ENCODE data around the gene DDX28. TPM values are rescaled to one million over a fixed set of nuclear protein-coding genes. Genes with fewer than 3 reads are reported as not detected.

Gene DDX28
- total and polyA plus RNA-seq, 2 donors (not counting 3 experiments of a cell fraction or from before 2014, with no cell fraction given) = 8.4 to 12.5 TPM

DNA sequence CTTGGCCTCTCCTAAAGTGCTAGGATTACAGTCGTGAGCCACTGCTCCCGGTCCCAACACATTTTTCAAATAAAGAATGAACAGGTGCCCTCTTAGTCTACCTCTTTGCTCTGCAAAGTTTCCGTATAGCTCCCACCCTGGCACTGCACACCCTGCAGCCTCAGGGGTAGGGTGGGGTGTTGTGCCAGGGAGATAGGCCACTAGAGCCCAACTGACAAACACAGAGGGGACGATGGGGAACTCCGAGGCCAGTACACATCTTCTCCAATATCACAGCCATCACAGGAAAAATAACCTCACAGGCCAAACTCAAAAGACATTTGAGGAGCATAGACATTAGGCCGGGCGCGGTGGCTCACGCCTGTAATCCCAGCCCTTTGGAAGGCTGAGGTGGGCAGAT is 51.9 kb downstream of the DDX28 start:
- H3K27ac ChIP-seq (ENCODE audit: insufficient read depth, low read depth, low read length) = no peak overlapping the region
- H4K20me1 ChIP-seq (replicated peaks; ENCODE audit: control insufficient read depth, extremely low read depth, insufficient read depth, low read length) = no peaks in the 10 kb centered on the region
- no peak overlapping the region for H2AFZ ChIP-seq (ENCODE audit: low read depth, low read length)
- intact Hi-C loops (cut with micrococcal nuclease) = no loop called here
- no peak overlapping the region for H3K4me3 ChIP-seq (replicated peaks in 1 of 3; ENCODE audit: insufficient read depth in 1 of 3, low read depth in 1 of 3, low read length in 3 of 3)
- H3K4me2 ChIP-seq (ENCODE audit: insufficient read depth, low read length) = no peak overlapping the region
- peaks cover 21% of the 10 kb centered on the region for H3K79me2 ChIP-seq (ENCODE audit: control insufficient read depth, insufficient read depth, low read length)
- H3K36me3 ChIP-seq (ENCODE audit: control insufficient read depth in 2 of 2, extremely low read depth in 1 of 2, insufficient read depth in 2 of 2, low read length in 2 of 2) = no peaks in the 10 kb centered on the region
- CTCF ChIA-PET = interaction anchor here (0.9 to 2.0 kb wide), 3 partner anchors 10 to 259 kb away, joined by 3 to 4 read pairs (median 3); no protein-coding TSS in a partner anchor
- FAIRE-seq = no peak
- H3K9me3 ChIP-seq (replicated peaks; ENCODE audit: control insufficient read depth, insufficient read depth, low read length) = no peaks in the 10 kb centered on the region
- no peak for DNase-seq (ENCODE audit: low read depth, low spot score)
- H3K9ac ChIP-seq (replicated peaks; ENCODE audit: extremely low read depth, insufficient read depth, low read length) = no peak overlapping the region
- POLR2A ChIA-PET = no interaction called here
- dilution Hi-C loops (cut with MboI; ENCODE audit: extremely low pct_ligation_motif_present, low sequenced_read_pairs) = no loop called here
- peaks cover 20% of the 10 kb centered on the region for H3K4me1 ChIP-seq (ENCODE audit: control insufficient read depth, extremely low read depth, insufficient read depth, low read length)
- BruUV-seq (replicated peaks) = no TSS peak
- TF ChIP-seq JUN (IDR thresholded peaks at IDR 0.05; ENCODE audit: borderline replicate concordance, insufficient read depth, insufficient read length, low read depth) (no peak), EZH2 (IDR thresholded peaks at IDR 0.05; ENCODE audit: borderline replicate concordance, low read depth, low read length, severe bottlenecking) (no peak), POLR2A (IDR thresholded peaks at IDR 0.05; ENCODE audit: low read depth, low read length) (no peak), GATA2 (IDR thresholded peaks at IDR 0.05; ENCODE audit: insufficient read depth, insufficient read length, low read depth, low read length) (no peak), MYC (IDR thresholded peaks at IDR 0.05; ENCODE audit: low read depth, low read length) (no peak), POLR2AphosphoS5 (IDR thresholded peaks at IDR 0.05; ENCODE audit: insufficient read depth, low read depth, low read length) (no peak)
- TF ChIP-seq, protein P1, sequence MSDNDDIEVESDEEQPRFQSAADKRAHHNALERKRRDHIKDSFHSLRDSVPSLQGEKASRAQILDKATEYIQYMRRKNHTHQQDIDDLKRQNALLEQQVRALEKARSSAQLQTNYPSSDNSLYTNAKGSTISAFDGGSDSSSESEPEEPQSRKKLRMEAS (IDR thresholded peaks at IDR 0.05; ENCODE audit: insufficient read depth, insufficient read length) = no peak
- no peaks in the 10 kb centered on the region for H3K9me1 ChIP-seq (replicated peaks; ENCODE audit: control insufficient read depth, extremely low read depth, insufficient read depth, low read length)
- no peaks in the 10 kb centered on the region for H3K27me3 ChIP-seq (ENCODE audit: control insufficient read depth in 2 of 2, insufficient read depth in 2 of 2, low read length in 2 of 2)

Small RNA genes within 50 kb of the gene (small RNA-seq; reads per million reads assigned to genes)
- not detected for gene RNU6-359P (ENCODE audit: insufficient read depth, insufficient read length, low read depth, low replicate concordance)

Other genes starting within 250 kb of the DDX28 start
- gene RANBP10, start 216.7 kb downstream of the DDX28 start, total RNA-seq = 20.6 and 25.6 TPM in 2 replicates
- 28.3 and 28.8 TPM in 2 replicates for gene RANBP10, start 216.7 kb downstream of the DDX28 start, polyA plus RNA-seq
- 0.95 and 1.0 TPM in 2 replicates for gene TSNAXIP1, start 216.3 kb downstream of the DDX28 start, total RNA-seq
- gene TSNAXIP1, start 216.3 kb downstream of the DDX28 start, polyA plus RNA-seq = 1.0 and 1.2 TPM in 2 replicates
- gene THAP11, start 180.9 kb downstream of the DDX28 start, total RNA-seq = 22.6 and 24.0 TPM in 2 replicates
- gene THAP11, start 180.9 kb downstream of the DDX28 start, polyA plus RNA-seq = 25.9 and 27.5 TPM in 2 replicates
- gene NUTF2, start 176.3 kb downstream of the DDX28 start, total RNA-seq = 199 and 208 TPM in 2 replicates
- gene NUTF2, start 176.3 kb downstream of the DDX28 start, polyA plus RNA-seq = 273 and 425 TPM in 2 replicates
- 57.5 and 60.3 TPM in 2 replicates for gene CENPT, start 175.5 kb downstream of the DDX28 start, total RNA-seq
- 61.3 and 70.3 TPM in 2 replicates for gene CENPT, start 175.5 kb downstream of the DDX28 start, polyA plus RNA-seq
- gene EDC4, start 150.2 kb downstream of the DDX28 start, total RNA-seq = 68.0 and 81.2 TPM in 2 replicates
- 57.5 and 71.6 TPM in 2 replicates for gene EDC4, start 150.2 kb downstream of the DDX28 start, polyA plus RNA-seq
- not detected in 2 replicates for gene NRN1L, start 138.3 kb downstream of the DDX28 start, total RNA-seq
- 0.37 and 1.0 TPM in 2 replicates for gene NRN1L, start 138.3 kb downstream of the DDX28 start, polyA plus RNA-seq
- gene PSKH1, start 130.0 kb downstream of the DDX28 start, total RNA-seq = 25.9 and 27.0 TPM in 2 replicates
- gene PSKH1, start 130.0 kb downstream of the DDX28 start, polyA plus RNA-seq = 42.6 and 48.8 TPM in 2 replicates
- 1.0 and 1.8 TPM in 2 replicates for gene CTRL, start 91.4 kb downstream of the DDX28 start, total RNA-seq
- 1.1 TPM in 2 replicates for gene CTRL, start 91.4 kb downstream of the DDX28 start, polyA plus RNA-seq
- 32.7 and 40.8 TPM in 2 replicates for gene PSMB10, start 86.4 kb downstream of the DDX28 start, total RNA-seq
- gene PSMB10, start 86.4 kb downstream of the DDX28 start, polyA plus RNA-seq = 54.7 and 80.3 TPM in 2 replicates
- gene LCAT, start 79.1 kb downstream of the DDX28 start, total RNA-seq = 44.9 and 46.1 TPM in 2 replicates
- 22.6 and 32.5 TPM in 2 replicates for gene LCAT, start 79.1 kb downstream of the DDX28 start, polyA plus RNA-seq
- 99.0 and 114 TPM in 2 replicates for gene SLC12A4, start 54.6 kb downstream of the DDX28 start, total RNA-seq
- 110 and 124 TPM in 2 replicates for gene SLC12A4, start 54.6 kb downstream of the DDX28 start, polyA plus RNA-seq
- gene DPEP3, start 42.7 kb downstream of the DDX28 start, total RNA-seq = not detected in 2 replicates
- gene DPEP3, start 42.7 kb downstream of the DDX28 start, polyA plus RNA-seq = 0.03 and 0.06 TPM in 2 replicates
- 0.18 and 0.27 TPM in 2 replicates for gene DPEP2, start 23.7 kb downstream of the DDX28 start, total RNA-seq
- 1.7 and 1.8 TPM in 2 replicates for gene DPEP2, start 23.7 kb downstream of the DDX28 start, polyA plus RNA-seq
- gene DPEP2NB, start 7.3 kb downstream of the DDX28 start, total RNA-seq = not detected in 2 replicates
- not detected in 2 replicates for gene DPEP2NB, start 7.3 kb downstream of the DDX28 start, polyA plus RNA-seq
- 20.3 and 21.7 TPM in 2 replicates for gene DUS2, start 52 bp upstream of the DDX28 start, total RNA-seq
- 14.7 and 16.4 TPM in 2 replicates for gene DUS2, start 52 bp upstream of the DDX28 start, polyA plus RNA-seq
- 30.5 and 33.1 TPM in 2 replicates for gene NFATC3, start 62.1 kb upstream of the DDX28 start, total RNA-seq
- 15.6 and 15.8 TPM in 2 replicates for gene NFATC3, start 62.1 kb upstream of the DDX28 start, polyA plus RNA-seq
- 0.66 and 0.99 TPM in 2 replicates for gene ESRP2, start 212.9 kb upstream of the DDX28 start, total RNA-seq
- 0.57 and 0.70 TPM in 2 replicates for gene ESRP2, start 212.9 kb upstream of the DDX28 start, polyA plus RNA-seq
- 24.0 and 24.3 TPM in 2 replicates for gene PLA2G15, start 222.1 kb upstream of the DDX28 start, total RNA-seq
- 41.8 and 45.4 TPM in 2 replicates for gene PLA2G15, start 222.1 kb upstream of the DDX28 start, polyA plus RNA-seq
- 68.0 and 68.7 TPM in 2 replicates for gene SLC7A6, start 241.3 kb upstream of the DDX28 start, total RNA-seq
- gene SLC7A6, start 241.3 kb upstream of the DDX28 start, polyA plus RNA-seq = 86.5 and 92.0 TPM in 2 replicates